Natural killer cell (primary cell): ENCODE data around the gene PLCB1. TPM values are rescaled to one million over a fixed set of nuclear protein-coding genes. Genes with fewer than 3 reads are reported as not detected.

Experiments
- ATAC-seq, 3 donors: fragments of 150-1000 bp in 2 of 3; fragments of 200-7000 bp in 1 of 3; cut with Tn5 transposase; 1 replicate in 1 of 3; 2 replicates in 2 of 3; pipeline ENCODE4 v1.10.0; 2021; ENCODE audit warnings: mild to moderate bottlenecking in 2 of 3, moderate library complexity in 2 of 3
- DNase-seq, 2 donors: peaks; one replicate each; pipeline versions ENCODE4 v3.0.0 to v3.0.0-alpha.2; 2013 to 2021; ENCODE audit warnings: mixed read lengths in 1 of 2
- H3K27ac ChIP-seq: one replicate; pipeline ENCODE4 v1.5.1; 2013; ENCODE audit warnings: mild to moderate bottlenecking, low read length
- H3K27me3 ChIP-seq: one replicate; pipeline ENCODE4 v1.6.1; 2013; ENCODE audit warnings: low read length; ENCODE audit not compliant: control insufficient read depth, insufficient read depth
- H3K36me3 ChIP-seq: one replicate; pipeline ENCODE4 v1.6.1; 2013; ENCODE audit warnings: low read length; ENCODE audit not compliant: control insufficient read depth, insufficient read depth
- H3K4me1 ChIP-seq: one replicate; pipeline ENCODE4 v1.6.1; 2013; ENCODE audit warnings: low read length; ENCODE audit not compliant: control insufficient read depth, insufficient read depth
- H3K4me3 ChIP-seq: one replicate; pipeline ENCODE4 v1.5.1; 2013; ENCODE audit warnings: low read length
- H3K9me3 ChIP-seq: one replicate; pipeline ENCODE4 v1.6.1; 2013; ENCODE audit warnings: low read length; ENCODE audit not compliant: control insufficient read depth, insufficient read depth
- H3K27ac Mint-ChIP-seq, 2 donors: one replicate each; pipeline ENCODE4 v1.8.0; 2022; ENCODE audit warnings: mild to moderate bottlenecking in 2 of 2, mixed read lengths in 2 of 2, moderate library complexity in 1 of 2
- H3K27me3 Mint-ChIP-seq, 2 donors: one replicate each; pipeline ENCODE4 v1.8.0; 2022; ENCODE audit warnings: low read depth in 2 of 2, mixed read lengths in 2 of 2
- H3K36me3 Mint-ChIP-seq: one replicate; pipeline ENCODE4 v1.8.0; 2022; ENCODE audit warnings: mixed read lengths
- H3K4me1 Mint-ChIP-seq, 2 donors: one replicate each; pipeline ENCODE4 v1.8.0; 2022; ENCODE audit warnings: mixed read lengths in 2 of 2
- H3K4me3 Mint-ChIP-seq: one replicate; pipeline ENCODE4 v1.8.0; 2022; ENCODE audit warnings: mild to moderate bottlenecking, moderate library complexity, mixed read lengths
- H3K9me3 Mint-ChIP-seq, 2 donors: one replicate each; pipeline ENCODE4 v1.8.0; 2022; ENCODE audit warnings: mixed read lengths in 2 of 2
- CTCF ChIP-seq: fragments of 200-600 bp; IDR thresholded peaks from one replicate; pipeline ENCODE4 v1.8.0; 2022; ENCODE audit warnings: antibody characterized with exemption
- WGBS: methylation state at CpG from one replicate; pipeline ENCODE4 v1.1.7; 2013; ENCODE audit warnings: missing lambda C conversion rate; ENCODE audit not compliant: insufficient coverage; 5-methylcytosine and 5-hydroxymethylcytosine counted together
- intact Hi-C: fragments of 100-400 bp; cut with micrococcal nuclease; formaldehyde crosslinking; loops from one replicate; pipeline ENCODE4 v1.14.2; 2022
- total RNA-seq, 4 donors: library from RNA; stranded (reverse); fragments of 120-200 nt in 1 of 4; gene quantifications; one replicate each; pipeline versions ENCODE4 v1.2.3 to v1.2.4, GENCODE V29; 2013 to 2022

Gene PLCB1
- total RNA-seq, 3 donors from 2014 or later (not counting 1 experiment from before 2014, with no cell fraction given), result 48.7 to 66.2 (median 57.7) TPM

GRCh38 chr20:8903655-8904605 lies 771.9 kb downstream of the PLCB1 start:
- ATAC-seq (no peak), DNase-seq (no peak)
- no peak for TF ChIP-seq CTCF

GRCh38 chr20:8909596-8909995 lies 777.5 kb downstream of the PLCB1 start:
- Mint-ChIP-seq H3K4me1 (no peaks in the 10 kb centered on the region), H3K36me3 (no peaks in the 10 kb centered on the region), H3K27me3 (no peaks in the 10 kb centered on the region), H3K9me3 (peaks cover 0 to 7% of the 10 kb centered on the region in 2 donors), H3K27ac (no peak overlapping the region), H3K4me3 (no peak overlapping the region)
- Histone ChIP-seq H3K4me3 (no peak overlapping the region), H3K27ac (no peak overlapping the region), H3K36me3 (no peaks in the 10 kb centered on the region), H3K9me3 (no peaks in the 10 kb centered on the region), H3K4me1 (no peaks in the 10 kb centered on the region), H3K27me3 (no peaks in the 10 kb centered on the region)
- intact Hi-C loops, result no loop called here
- no peak for TF ChIP-seq CTCF
- DNase-seq (no peak), ATAC-seq (no peak)

More at GRCh38 chr20:8903655-8904605, 771.9 kb downstream of the PLCB1 start:
- H3K9me3 Mint-ChIP-seq, result peaks cover 0 to 2% of the 10 kb centered on the region in 2 donors
- H3K36me3 ChIP-seq, result no peaks in the 10 kb centered on the region
- H3K27me3 Mint-ChIP-seq, result no peaks in the 10 kb centered on the region
- no peak overlapping the region for H3K27ac ChIP-seq
- H3K4me1 ChIP-seq, result no peaks in the 10 kb centered on the region
- H3K4me1 Mint-ChIP-seq, result no peaks in the 10 kb centered on the region
- no peak overlapping the region for H3K27ac Mint-ChIP-seq
- H3K4me3 ChIP-seq, result no peak overlapping the region
- WGBS, result 92% methylated on average over 2 of the region's 2 CpGs
- H3K4me3 Mint-ChIP-seq, result no peak overlapping the region
- no peaks in the 10 kb centered on the region for H3K27me3 ChIP-seq
- intact Hi-C loops, result no loop called here
- no peaks in the 10 kb centered on the region for H3K36me3 Mint-ChIP-seq
- no peaks in the 10 kb centered on the region for H3K9me3 ChIP-seq

- ATAC-seq (no peak), DNase-seq (no peak)
- no peaks in the 10 kb centered on the region for H3K9me3 ChIP-seq
- no peak overlapping the region for H3K27ac ChIP-seq
- intact Hi-C loops, result no loop called here
- no peak overlapping the region for H3K4me3 Mint-ChIP-seq
- H3K36me3 Mint-ChIP-seq, result no peaks in the 10 kb centered on the region
- WGBS, result 57% methylated on average over 1 of the region's 3 CpGs
- no peak overlapping the region for H3K27ac Mint-ChIP-seq
- H3K36me3 ChIP-seq, result no peaks in the 10 kb centered on the region
- H3K4me3 ChIP-seq, result no peak overlapping the region
- TF ChIP-seq CTCF, result no peak
- no peaks in the 10 kb centered on the region for H3K27me3 ChIP-seq
- H3K9me3 Mint-ChIP-seq, result peaks cover 5 to 12% of the 10 kb centered on the region in 2 donors
- H3K4me1 Mint-ChIP-seq, result no peaks in the 10 kb centered on the region
- H3K27me3 Mint-ChIP-seq, result no peaks in the 10 kb centered on the region
- no peaks in the 10 kb centered on the region for H3K4me1 ChIP-seq
Observed at GRCh38 chr20:8912096-8912495, 780.0 kb downstream of the PLCB1 start.
